ENCODE measurements around the gene CEP89.
"Not testable (repeated sequence)": the region's sequence is repeated elsewhere in the genome, so short reads cannot be mapped to it uniquely, and the experiment has no call there.

The CEP89 gene

GRCh38 chr19:32890841-32891240 is 80.9 kb downstream of the CEP89 start:
- no peak for DNase-seq

DNA sequence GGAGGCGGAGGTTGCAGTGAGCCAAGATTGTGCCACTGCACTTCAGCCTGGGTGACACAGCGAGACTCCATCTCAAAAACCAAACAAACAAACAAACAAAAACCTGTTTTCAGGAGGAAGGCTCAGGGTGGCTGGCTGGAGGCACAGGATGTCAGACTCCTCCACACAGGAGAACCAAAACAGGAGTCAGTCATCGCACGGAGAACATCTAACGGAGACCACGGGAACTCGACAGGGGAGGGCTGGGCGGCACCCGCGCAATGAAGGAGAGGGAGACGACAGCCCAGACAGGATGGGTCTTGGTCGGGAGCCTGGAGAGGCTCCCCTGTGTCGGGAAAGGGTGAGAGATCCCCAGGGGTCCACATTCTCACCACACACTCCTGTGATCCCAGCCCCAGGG is 81.4 kb downstream of the CEP89 start:
- no peak for DNase-seq

DNA sequence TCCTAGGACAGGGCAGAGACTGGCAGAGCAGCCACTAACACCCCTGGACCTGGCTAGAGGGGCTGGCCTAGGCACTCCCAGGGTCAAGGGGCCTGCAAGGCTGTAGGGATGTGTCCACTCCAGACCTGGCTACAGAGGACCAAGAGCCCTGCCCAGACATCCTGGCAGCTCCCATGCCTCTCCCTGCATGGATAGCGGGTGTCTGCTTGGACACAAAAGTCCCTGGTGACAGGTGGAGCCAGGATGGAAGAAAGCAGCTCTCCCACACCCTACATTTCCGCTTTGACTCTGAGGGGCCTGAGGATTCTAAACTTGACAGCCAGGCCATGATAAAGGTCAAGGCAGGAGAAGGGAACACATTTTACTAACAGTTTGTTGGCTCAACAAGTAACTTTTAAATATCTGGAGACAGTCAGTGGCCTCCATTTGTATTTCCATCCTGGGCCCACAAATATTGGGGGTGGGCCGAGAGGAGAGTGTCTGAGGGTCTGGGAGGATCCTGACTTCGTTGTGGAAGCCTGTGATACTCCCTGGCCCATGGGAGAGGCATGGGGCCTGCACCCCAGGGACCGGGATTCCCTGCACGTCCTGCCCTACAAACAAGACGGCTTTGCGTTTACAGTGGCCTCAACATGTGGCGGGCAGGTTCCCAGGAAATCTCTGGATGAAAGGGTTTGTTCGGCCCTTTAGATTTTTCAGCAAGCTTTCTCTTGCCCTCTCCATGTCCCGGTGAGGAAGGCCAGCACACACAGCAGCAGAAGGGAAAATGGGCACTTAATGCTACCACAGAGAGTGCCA is 82.4 kb downstream of the CEP89 start:
- no peak for DNase-seq

GRCh38 chr19:32887572-32888215 is 84.1 kb downstream of the CEP89 start:
- no peak for DNase-seq

DNA sequence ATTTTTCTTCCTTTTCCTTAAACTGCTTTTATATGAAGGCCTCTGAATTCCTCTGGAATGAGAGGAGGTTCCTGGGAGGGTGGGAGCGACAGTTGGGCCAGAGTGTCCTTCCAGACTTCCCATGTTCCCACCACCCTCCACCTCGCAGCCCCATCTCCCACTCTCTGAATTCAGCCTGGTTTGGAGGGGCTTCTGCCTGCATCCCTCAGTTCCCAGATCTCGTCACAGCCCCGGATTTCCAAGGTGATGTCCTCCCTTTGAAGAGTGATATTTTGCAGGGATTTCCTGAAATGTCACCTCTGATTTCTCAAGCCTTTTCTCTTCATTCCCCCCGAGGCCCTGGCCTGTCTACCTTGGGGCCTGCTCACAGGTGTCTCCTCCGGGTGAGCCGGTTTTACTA is 85.5 kb downstream of the CEP89 start:
- DNase-seq = no peak

GRCh38 chr19:32885255-32885654 is 86.5 kb downstream of the CEP89 start:
- not testable (repeated sequence) for DNase-seq

- DNase-seq = no peak
Measured at GRCh38 chr19:32881766-32882165, 90.0 kb downstream of the CEP89 start.

DNA sequence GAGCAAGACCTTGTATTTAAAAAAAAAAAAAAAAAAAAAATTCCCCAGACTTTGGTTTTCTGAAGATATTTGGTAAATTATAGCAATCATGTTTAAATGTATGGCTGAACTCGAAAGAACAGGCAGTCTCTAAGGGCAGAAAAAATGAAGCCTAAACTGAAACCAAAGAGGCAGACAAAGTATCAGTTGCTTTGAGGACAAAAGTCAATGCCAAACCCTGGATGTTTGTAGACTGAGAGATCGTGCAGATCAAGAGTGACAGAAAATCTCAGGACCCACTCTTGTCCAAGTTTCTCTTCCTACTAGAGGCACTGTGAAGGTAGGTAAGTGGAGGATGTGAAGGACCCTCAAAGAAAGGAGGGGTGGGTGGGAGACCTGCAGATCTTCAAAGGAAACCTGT is 91.1 kb downstream of the CEP89 start:
- DNase-seq = no peak

DNA sequence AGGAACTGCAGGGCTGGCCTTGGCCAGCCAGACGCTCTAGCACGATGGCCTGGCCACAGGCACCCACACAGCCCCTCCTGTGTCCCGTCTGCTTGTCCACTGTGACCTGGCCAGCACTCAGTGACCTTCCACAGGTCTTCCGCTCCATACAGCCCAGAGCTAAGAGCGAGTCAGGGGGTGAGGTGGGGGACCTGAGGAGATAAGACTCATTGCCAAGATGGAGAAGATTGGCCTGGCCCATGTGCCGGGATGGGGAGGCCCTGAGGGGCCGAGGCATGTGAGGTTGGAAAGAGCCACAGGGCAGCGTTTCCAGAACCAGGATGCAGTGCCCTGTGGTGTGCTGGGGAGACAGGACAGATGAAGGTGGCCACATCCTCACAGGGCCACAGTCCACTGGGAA is 92.0 kb downstream of the CEP89 start:
- no peak for DNase-seq

DNA sequence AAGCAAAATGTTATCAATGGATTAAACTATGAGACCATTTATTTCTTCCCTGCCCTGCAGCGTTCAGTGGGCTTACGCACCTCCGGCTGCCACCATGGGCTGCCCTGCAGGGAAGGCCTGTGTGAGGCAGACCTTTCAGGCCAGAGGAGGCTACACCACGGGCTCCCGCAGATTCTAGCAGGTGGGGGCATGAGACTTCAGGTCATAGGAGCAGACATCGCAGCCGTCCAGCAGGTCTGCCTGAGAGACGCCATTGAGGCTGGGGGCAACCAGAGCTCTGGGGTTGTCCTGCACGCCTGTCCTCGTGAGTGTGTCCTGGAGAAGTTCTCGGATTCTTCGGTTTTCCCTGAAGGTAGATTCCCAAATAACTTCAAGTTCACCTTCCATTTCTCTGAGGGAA is 92.8 kb downstream of the CEP89 start:
- DNase-seq = no peak

DNA sequence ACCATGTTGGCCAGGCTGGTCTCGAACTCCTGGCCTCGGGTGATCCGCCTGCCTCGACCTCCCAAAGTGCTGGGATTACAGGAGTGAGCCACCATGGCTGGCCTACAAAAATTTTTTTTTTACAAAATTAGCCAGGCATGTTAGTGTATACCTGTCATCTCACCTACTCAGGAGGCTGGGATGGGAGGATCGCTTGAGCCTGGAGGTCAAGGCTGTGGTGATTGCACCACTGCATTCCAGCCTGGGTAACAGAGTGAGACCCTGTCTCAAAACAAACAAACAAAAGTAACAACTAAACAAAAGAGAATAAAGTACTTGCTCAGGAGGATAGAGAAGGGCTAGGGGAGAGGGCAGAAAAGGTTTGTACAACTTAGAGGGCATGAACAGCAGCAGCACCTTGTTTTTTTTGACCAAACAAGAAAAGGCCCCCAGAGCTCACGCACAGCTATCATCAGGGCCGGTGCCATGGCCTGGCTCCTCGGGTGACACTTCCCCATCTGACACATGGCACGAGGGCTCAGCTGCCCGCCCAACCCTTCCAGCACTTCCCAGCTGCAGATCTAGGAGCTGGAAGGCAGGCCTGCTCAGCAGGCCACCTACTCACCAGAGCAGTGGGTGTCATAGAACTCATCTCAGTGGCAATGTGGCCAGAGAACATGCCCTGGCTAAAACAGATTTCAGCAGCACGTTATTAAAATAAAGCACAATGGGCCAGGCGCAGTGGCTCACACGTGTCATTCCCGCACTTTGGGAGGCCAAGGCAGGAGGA is 93.6 kb downstream of the CEP89 start:
- DNase-seq = no peak

GRCh38 chr19:32877323-32877912 is 94.3 kb downstream of the CEP89 start:
- DNase-seq = no peak

- no peak for DNase-seq
Measured at GRCh38 chr19:32876919-32877285, 94.9 kb downstream of the CEP89 start.

GRCh38 chr19:32876236-32876918 is 95.4 kb downstream of the CEP89 start:
- DNase-seq = no peak

DNA sequence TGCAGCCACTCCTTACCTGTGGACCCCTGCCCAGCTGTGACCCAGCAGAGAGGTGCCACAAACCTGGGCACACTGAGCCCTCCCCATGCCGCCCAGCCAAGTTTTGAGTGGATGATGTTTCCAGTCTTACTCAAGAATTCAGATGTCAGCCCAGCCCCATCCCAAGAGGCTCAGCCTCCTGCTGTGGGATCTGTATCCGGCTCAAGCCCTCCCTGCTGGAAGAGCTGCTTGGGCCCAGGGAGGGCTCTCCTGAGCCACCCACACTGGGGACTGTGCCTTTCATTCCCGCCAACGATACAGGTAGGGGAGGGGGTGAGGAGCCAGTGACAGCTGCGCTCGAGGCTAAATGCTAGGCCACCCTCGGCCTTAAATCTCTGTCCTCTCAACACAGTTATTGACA is 96.3 kb downstream of the CEP89 start:
- DNase-seq = no peak

GRCh38 chr19:32874605-32875004 is 97.2 kb downstream of the CEP89 start:
- no peak for DNase-seq

- DNase-seq = no peak
Measured at GRCh38 chr19:32873247-32873959, 98.4 kb downstream of the CEP89 start.

GRCh38 chr19:32872391-32872790 is 99.4 kb downstream of the CEP89 start:
- DNase-seq = no peak

DNA sequence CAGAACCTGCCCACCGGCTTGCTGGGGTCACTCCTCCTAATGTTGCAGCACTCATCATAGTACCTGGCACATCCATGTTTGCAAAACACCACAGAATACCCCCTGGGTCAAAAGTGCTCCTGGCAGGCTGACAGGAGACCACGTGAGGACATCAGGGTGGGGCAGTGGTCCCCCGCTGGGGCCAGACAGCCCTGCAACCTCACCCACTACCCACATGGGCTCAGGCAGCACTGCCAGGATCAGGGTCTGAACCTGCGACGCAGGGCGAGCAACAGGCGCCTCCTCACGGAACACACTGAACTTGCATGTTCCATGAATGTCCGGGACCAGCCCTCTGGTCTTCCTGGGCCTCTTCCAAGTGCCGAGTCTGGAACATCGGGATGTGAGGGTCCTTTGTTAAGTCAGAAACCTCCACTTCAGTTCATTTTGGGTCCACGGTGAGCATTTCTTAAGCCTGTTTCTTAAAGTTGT is 100.7 kb downstream of the CEP89 start:
- DNase-seq = no peak

DNA sequence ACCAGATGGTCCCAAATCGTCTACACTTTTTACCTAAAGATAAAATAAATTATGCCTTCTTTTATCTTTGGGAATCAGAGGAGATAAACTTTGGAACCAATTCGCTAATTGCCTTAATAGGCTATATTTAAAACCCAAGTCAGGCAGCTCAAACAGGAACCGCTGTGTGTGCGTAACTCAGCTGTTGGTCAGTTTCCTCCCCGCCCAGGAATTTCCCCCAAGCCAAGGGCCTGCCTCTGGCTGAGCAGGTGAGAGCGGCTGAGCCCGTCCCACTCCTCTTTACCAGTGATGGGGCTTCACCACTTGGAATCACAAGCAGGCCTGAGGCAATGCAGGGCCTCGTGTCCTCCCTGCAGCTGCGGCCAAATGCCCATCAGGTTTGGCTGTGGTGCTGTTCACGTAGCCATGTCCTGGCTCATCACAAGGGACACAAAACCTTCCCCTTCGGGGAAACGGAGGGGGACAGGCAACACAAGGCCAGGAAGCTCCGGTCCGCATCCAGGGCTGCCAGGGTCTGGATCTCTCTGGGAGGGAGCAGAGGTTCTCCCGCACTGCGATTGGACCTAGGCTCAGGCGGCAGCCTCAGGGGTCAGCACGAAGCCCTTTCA is 101.7 kb downstream of the CEP89 start:
- no peak for DNase-seq

- DNase-seq = no peak
Measured at GRCh38 chr19:32869369-32869965, 102.3 kb downstream of the CEP89 start, which contains the start of gene SLC7A9. SLC7A9 (minus strand) TSS chr19:32869767; CDS start chr19:32868534, 1,233 bp downstream.
